A673 (cell line): ENCODE measurements around the gene RNF144B.

Experiments
- EZH2 ChIP-seq: fragments of 200-600 bp; sonication (generic); IDR thresholded peaks from 2 replicates; pipeline ENCODE4 v1.6.1; 2017; ENCODE audit warnings: borderline replicate concordance, low read depth, mild to moderate bottlenecking, mixed read lengths, antibody characterized with exemption, low read length; ENCODE audit not compliant: poor library complexity, severe bottlenecking
- TF ChIP-seq, protein P1 (sequence below): fragments of 300-800, 200-600 bp; sonication (generic); conservative IDR thresholded peaks from 2 replicates; pipeline ENCODE4 v1.5.1; 2017; ENCODE audit warnings: low read depth, mild to moderate bottlenecking, antibody characterized with exemption, low read length, moderate library complexity, mixed read lengths

DNA sequence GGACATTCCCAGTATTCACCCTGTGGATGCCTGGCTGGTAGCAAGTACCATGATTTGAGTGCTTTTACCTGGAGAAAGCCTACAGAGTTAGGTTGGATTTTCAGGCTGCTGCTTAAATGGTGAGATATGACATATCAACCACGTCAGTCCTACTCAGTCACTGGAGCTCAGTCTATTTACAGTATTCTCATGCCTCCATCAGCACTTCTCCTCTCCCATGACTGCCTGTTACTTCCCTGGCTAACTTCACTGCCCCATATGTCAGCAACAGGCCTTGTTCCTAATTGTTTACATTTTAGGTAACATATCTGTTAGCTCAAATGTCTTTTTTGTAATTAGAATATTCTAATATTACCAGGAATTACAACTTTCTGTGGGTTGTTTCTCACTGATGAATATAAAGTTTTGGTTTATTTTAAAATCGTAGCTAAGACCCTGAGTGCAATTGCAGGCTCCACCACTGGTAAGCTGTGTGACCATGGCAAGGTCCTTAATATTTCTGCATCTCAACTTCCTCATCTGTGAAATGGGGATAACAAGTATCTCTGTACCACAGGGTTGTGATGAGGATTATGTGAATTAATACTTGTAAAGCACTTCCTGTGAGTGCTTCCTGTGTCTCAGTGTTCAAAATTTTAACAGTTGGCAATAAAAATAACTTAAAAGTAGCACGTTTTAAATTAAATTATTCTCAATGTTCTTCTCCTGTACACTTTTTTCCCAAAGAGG is 54.3 kb downstream of the RNF144B start:
- TF ChIP-seq EZH2 = no peak
- TF ChIP-seq, protein P1, sequence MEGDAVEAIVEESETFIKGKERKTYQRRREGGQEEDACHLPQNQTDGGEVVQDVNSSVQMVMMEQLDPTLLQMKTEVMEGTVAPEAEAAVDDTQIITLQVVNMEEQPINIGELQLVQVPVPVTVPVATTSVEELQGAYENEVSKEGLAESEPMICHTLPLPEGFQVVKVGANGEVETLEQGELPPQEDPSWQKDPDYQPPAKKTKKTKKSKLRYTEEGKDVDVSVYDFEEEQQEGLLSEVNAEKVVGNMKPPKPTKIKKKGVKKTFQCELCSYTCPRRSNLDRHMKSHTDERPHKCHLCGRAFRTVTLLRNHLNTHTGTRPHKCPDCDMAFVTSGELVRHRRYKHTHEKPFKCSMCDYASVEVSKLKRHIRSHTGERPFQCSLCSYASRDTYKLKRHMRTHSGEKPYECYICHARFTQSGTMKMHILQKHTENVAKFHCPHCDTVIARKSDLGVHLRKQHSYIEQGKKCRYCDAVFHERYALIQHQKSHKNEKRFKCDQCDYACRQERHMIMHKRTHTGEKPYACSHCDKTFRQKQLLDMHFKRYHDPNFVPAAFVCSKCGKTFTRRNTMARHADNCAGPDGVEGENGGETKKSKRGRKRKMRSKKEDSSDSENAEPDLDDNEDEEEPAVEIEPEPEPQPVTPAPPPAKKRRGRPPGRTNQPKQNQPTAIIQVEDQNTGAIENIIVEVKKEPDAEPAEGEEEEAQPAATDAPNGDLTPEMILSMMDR = no peak
